C4-2B (cell line): ENCODE measurements around the gene FAXDC2.

Experiments used
- ZFX ChIP-seq: fragments of 450-650 bp; IDR thresholded peaks from 2 replicates; pipeline ENCODE4 v1.6.1; 2017
- TF ChIP-seq, protein P1 (sequence below): fragments of 450-650 bp; conservative IDR thresholded peaks from 2 replicates; pipeline ENCODE4 v1.5.1; 2017; ENCODE audit warnings: mild to moderate bottlenecking

DNA sequence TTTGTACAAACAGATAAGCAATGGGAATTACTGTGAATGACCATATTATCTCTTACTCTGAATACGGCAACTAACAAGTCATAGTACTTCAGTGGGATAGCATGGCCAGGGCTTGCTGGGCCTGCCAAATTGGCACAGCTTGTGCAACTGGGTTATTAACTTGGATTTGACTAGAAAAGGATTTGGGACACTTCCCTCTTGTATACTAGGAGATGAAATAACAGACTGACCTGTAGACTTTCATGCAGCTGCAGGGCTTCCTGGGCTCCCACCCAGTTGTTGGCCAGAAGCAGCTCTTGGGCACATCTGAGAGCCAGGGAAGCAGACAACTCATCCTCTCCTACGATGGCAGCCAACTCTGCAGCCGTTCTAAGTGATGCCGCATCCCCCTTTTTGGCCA, 47.8 kb upstream of the FAXDC2 start:
- TF ChIP-seq, protein P1, sequence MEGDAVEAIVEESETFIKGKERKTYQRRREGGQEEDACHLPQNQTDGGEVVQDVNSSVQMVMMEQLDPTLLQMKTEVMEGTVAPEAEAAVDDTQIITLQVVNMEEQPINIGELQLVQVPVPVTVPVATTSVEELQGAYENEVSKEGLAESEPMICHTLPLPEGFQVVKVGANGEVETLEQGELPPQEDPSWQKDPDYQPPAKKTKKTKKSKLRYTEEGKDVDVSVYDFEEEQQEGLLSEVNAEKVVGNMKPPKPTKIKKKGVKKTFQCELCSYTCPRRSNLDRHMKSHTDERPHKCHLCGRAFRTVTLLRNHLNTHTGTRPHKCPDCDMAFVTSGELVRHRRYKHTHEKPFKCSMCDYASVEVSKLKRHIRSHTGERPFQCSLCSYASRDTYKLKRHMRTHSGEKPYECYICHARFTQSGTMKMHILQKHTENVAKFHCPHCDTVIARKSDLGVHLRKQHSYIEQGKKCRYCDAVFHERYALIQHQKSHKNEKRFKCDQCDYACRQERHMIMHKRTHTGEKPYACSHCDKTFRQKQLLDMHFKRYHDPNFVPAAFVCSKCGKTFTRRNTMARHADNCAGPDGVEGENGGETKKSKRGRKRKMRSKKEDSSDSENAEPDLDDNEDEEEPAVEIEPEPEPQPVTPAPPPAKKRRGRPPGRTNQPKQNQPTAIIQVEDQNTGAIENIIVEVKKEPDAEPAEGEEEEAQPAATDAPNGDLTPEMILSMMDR = no peak
- TF ChIP-seq ZFX = no peak
